SU-DHL-6 (cell line): ENCODE data around the gene GNG7.

Experiments used
- EZH2phosphoT487 ChIP-seq: fragments of 200-600 bp; sonication (generic), shearing (Covaris generic); conservative IDR thresholded peaks from 2 replicates; pipeline ENCODE4 v1.6.1; 2018; ENCODE audit warnings: mild to moderate bottlenecking, antibody characterized with exemption, low read length, moderate library complexity, mixed read lengths
- TF ChIP-seq, protein P1 (sequence below): fragments of 200-600 bp; sonication (generic); IDR thresholded peaks from one replicate; pipeline ENCODE4 v1.5.1; 2017; ENCODE audit warnings: antibody characterized with exemption, mild to moderate bottlenecking, low read length, moderate library complexity; ENCODE audit not compliant: insufficient read depth, poor library complexity, severe bottlenecking

DNA sequence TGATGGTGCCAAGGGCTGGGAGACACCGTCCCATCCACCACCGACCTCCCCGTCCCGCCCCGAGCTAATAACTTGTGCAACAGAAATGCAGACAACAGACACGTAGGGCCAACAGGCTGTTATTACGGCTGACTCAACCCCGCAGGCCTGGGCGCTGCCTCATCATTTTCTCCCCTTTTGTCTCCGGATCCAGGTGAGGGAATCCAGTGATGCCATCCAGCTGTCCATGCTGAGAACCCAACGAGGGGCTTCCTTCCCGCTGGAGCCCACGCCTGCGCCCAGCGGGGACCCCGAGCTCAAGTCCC, 25.1 kb upstream of the GNG7 start:
- TF ChIP-seq, protein P1, sequence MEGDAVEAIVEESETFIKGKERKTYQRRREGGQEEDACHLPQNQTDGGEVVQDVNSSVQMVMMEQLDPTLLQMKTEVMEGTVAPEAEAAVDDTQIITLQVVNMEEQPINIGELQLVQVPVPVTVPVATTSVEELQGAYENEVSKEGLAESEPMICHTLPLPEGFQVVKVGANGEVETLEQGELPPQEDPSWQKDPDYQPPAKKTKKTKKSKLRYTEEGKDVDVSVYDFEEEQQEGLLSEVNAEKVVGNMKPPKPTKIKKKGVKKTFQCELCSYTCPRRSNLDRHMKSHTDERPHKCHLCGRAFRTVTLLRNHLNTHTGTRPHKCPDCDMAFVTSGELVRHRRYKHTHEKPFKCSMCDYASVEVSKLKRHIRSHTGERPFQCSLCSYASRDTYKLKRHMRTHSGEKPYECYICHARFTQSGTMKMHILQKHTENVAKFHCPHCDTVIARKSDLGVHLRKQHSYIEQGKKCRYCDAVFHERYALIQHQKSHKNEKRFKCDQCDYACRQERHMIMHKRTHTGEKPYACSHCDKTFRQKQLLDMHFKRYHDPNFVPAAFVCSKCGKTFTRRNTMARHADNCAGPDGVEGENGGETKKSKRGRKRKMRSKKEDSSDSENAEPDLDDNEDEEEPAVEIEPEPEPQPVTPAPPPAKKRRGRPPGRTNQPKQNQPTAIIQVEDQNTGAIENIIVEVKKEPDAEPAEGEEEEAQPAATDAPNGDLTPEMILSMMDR, result no peak
- TF ChIP-seq EZH2phosphoT487, result no peak
